Measurements from ENCODE around the gene OPA1. TPM values are rescaled to one million over a fixed set of nuclear protein-coding genes. Genes with fewer than 3 reads are reported as not detected.
A peak's percentile ranks its signal among the peaks of the same experiment; 100 is the strongest.

The OPA1 gene
- total and polyA plus RNA-seq, 2 of the 8 experiments (the other 6 are each of a cell fraction or from before 2014, with no cell fraction given), result 20.3 to 109 TPM

- H2BK120ac ChIP-seq (replicated peaks; ENCODE audit: low read depth, low read length), result no peak overlapping the region
- no peaks in the 10 kb centered on the region for H3K36me3 ChIP-seq (ENCODE audit: control insufficient read depth in 2 of 4, insufficient read depth in 4 of 4, low read length in 3 of 4)
- no peak overlapping the region for H3K23ac ChIP-seq (ENCODE audit: insufficient read length)
- H3K79me2 ChIP-seq (ENCODE audit: control insufficient read depth in 1 of 2, insufficient read depth in 2 of 2, low read length in 2 of 2), result no peaks in the 10 kb centered on the region
- FAIRE-seq (no peak), DNase-seq (ENCODE audit: low read depth in 1 of 2, low spot score in 2 of 2) (no peak)
- 60% methylated on average over 4 of the region's 4 CpGs; no CpG with 5 or more reads in 1 of the 2 experiments for WGBS, 2 experiments (ENCODE audit: extremely low coverage in 1 of 2, insufficient coverage in 1 of 2, insufficient read length in 1 of 2, insufficient replicate concordance in 2 of 2, low coverage in 1 of 2, low lambda C conversion rate in 2 of 2, missing lambda C conversion rate in 1 of 2)
- H3K14ac ChIP-seq (ENCODE audit: insufficient read length), result no peak overlapping the region
- H3K18ac ChIP-seq (ENCODE audit: extremely low read depth, low read length), result no peak overlapping the region; the same call in 1 of the 2 replicates
- H3K27me3 ChIP-seq (replicated peaks in 1 of 4; ENCODE audit: control insufficient read depth in 3 of 4, extremely low read depth in 1 of 4, insufficient read depth in 3 of 4, low read length in 3 of 4), result no peaks in the 10 kb centered on the region; a peak in 2 of 7 replicates
- H2AFZ ChIP-seq (ENCODE audit: low read length), result no peak overlapping the region
- H4K5ac ChIP-seq (ENCODE audit: insufficient read length, low read depth, low read length), result no peak overlapping the region
- POLR2A ChIA-PET (ENCODE audit: partially characterized antibody), result no interaction called here
- no peak overlapping the region for H3K4me3 ChIP-seq (ENCODE audit: extremely low read depth in 1 of 4, insufficient read depth in 2 of 4, low read depth in 3 of 4, low read length in 4 of 4)
- no peak overlapping the region for H2AK5ac ChIP-seq (ENCODE audit: low read depth, low read length)
- 0 out of 2 replicates have a peak overlapping the region, but pooled peaks have one; percentile 32 for H2BK15ac ChIP-seq (ENCODE audit: low read length)
- no peaks in the 10 kb centered on the region for H3K79me1 ChIP-seq (ENCODE audit: low read depth, low read length)
- peaks cover 2 to 15% (median 8%) of the 10 kb centered on the region in 4 experiments; a peak in 6 of 7 replicates for H3K4me1 ChIP-seq (replicated peaks in 1 of 4; ENCODE audit: control insufficient read depth in 3 of 4, insufficient read depth in 4 of 4, low read length in 3 of 4)
- no peak overlapping the region for H4K8ac ChIP-seq (ENCODE audit: extremely low read depth, insufficient read depth, low read length)
- H4K91ac ChIP-seq (replicated peaks; ENCODE audit: insufficient read length, low read length), result no peak overlapping the region
- no peak overlapping the region for H2BK5ac ChIP-seq (ENCODE audit: low read depth, low read length)
- H3K9ac ChIP-seq (replicated peaks in 1 of 4; ENCODE audit: extremely low read depth in 1 of 4, low read depth in 3 of 4, low read length in 3 of 4), result no peak overlapping the region
- H4K20me1 ChIP-seq (replicated peaks in 1 of 2; ENCODE audit: control insufficient read depth in 1 of 2, insufficient read depth in 2 of 2, low read length in 2 of 2), result no peaks in the 10 kb centered on the region
- H3K23me2 ChIP-seq (ENCODE audit: low read depth, low read length), result peaks cover 3% of the 10 kb centered on the region; the same call in 1 of the 2 replicates
- H3K9me3 ChIP-seq (ENCODE audit: insufficient read depth in 2 of 2, low read depth in 1 of 2, low read length in 1 of 2), result no peaks in the 10 kb centered on the region
- CTCF ChIA-PET (ENCODE audit: partially characterized antibody), result interaction anchor here (1.2 to 1.6 kb wide), 3 partner anchors 14 to 49 kb away, joined by 3 to 5 read pairs (median 4); no protein-coding TSS in a partner anchor
- H3K4me2 ChIP-seq (ENCODE audit: insufficient read depth in 1 of 2, low read depth in 2 of 2, low read length in 2 of 2), result no peak overlapping the region
- no peak overlapping the region for H3K56ac ChIP-seq (replicated peaks; ENCODE audit: insufficient read length, low read depth, low read length)
- H2BK12ac ChIP-seq (ENCODE audit: low read depth, low read length), result no peak overlapping the region
- peak overlapping the region; percentile 13; the same call in 1 of the 2 replicates for H2BK20ac ChIP-seq (ENCODE audit: low read length)
- H3K27ac ChIP-seq (ENCODE audit: low read depth, low read length), result no peak overlapping the region
- H3K4ac ChIP-seq (replicated peaks; ENCODE audit: insufficient read length, low read depth, low read length), result no peak overlapping the region
- no peak for TF ChIP-seq JUN (IDR thresholded peaks at IDR 0.05; ENCODE audit: low read depth, low read length)
- TF ChIP-seq, protein P1, sequence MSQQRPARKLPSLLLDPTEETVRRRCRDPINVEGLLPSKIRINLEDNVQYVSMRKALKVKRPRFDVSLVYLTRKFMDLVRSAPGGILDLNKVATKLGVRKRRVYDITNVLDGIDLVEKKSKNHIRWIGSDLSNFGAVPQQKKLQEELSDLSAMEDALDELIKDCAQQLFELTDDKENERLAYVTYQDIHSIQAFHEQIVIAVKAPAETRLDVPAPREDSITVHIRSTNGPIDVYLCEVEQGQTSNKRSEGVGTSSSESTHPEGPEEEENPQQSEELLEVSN (IDR thresholded peaks at IDR 0.05), result peak; percentile 23; the same call in 1 of the 2 replicates
Measured at GRCh38 chr3:193731656-193732055, 138.6 kb downstream of the OPA1 start.

Measured in H1 (cell line).